Ovary (tissue), 3 donors: ENCODE data around the gene DLG1.

Source experiments
- POLR2A ChIP-seq: fragments of 450-650 bp; IDR thresholded peaks from one replicate; pipeline ENCODE4 v1.6.1; 2017; ENCODE audit warnings: antibody characterized with exemption, mild to moderate bottlenecking, moderate library complexity
- TF ChIP-seq, protein P1 (sequence below), 3 donors: fragments of 450-650 bp in 2 of 3; fragments of 200-600 bp in 1 of 3; IDR thresholded peaks; one replicate each; pipeline versions ENCODE4 v1.5.1 to v1.8.0; 2016 to 2022; ENCODE audit warnings: antibody characterized with exemption in 3 of 3, mild to moderate bottlenecking in 1 of 3
- donor health status: DM: no; HTN: no; CAD: no.

GRCh38 chr3:197007296-197007940 lies 291.0 kb downstream of the DLG1 start:
- TF ChIP-seq, protein P1, sequence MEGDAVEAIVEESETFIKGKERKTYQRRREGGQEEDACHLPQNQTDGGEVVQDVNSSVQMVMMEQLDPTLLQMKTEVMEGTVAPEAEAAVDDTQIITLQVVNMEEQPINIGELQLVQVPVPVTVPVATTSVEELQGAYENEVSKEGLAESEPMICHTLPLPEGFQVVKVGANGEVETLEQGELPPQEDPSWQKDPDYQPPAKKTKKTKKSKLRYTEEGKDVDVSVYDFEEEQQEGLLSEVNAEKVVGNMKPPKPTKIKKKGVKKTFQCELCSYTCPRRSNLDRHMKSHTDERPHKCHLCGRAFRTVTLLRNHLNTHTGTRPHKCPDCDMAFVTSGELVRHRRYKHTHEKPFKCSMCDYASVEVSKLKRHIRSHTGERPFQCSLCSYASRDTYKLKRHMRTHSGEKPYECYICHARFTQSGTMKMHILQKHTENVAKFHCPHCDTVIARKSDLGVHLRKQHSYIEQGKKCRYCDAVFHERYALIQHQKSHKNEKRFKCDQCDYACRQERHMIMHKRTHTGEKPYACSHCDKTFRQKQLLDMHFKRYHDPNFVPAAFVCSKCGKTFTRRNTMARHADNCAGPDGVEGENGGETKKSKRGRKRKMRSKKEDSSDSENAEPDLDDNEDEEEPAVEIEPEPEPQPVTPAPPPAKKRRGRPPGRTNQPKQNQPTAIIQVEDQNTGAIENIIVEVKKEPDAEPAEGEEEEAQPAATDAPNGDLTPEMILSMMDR (IDR thresholded peaks at IDR 0.05), result no peak
- TF ChIP-seq POLR2A, result no peak
